Activated CD8-positive, alpha-beta memory T cell treated with anti-CD3 and anti-CD28 coated beads, Interleukin-2, amount 50 U/mL, for 24 hours (primary cell): ENCODE measurements around the gene MCF2L.
A peak's percentile ranks its signal among the peaks of the same experiment; 100 is the strongest.
"Not testable (repeated sequence)": the region's sequence is repeated elsewhere in the genome, so short reads cannot be mapped to it uniquely, and the experiment has no call there.

Experiments
- DNase-seq: peaks from one replicate; pipeline ENCODE4 v3.0.0-alpha.2; 2020; ENCODE audit errors: extremely low read depth

MCF2L gene

DNA sequence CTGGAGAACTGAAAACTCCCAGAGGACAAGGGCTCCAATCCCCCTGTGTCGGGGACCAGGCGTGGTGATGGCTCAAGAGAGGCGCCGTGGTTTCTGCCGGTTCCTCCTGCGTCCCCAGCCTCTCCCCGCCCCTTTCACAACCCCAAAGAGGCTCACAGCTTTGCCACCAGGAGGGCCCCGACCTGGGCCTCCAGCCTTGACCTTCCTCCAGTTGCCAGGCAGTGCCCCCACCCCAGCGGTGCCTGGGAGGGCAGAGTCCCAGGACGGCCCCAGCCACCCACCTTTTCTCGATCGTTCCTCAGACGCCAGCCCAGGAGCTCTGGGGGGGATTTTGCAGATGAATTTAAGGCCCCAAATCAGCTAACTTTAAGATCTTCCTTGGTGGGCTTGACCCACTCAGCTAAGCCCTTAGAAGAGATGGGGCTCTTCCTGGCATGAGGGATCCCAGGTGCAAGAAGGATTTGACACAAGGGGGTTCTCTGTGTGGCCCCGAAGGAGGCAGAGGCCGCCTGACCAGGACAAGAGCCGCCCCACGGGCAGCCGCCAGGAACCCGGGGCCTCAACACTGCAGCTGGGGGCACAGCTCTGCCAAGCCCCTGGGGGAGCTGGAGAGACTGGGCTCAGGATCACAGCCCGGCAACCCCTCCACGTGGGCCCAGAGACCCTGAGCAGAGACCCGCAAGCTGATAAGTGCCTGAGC lies 47.0 kb downstream of the MCF2L start:
- DNase-seq, result no peak

GRCh38 chr13:113016526-113017295 lies 47.7 kb downstream of the MCF2L start:
- DNase-seq, result no peak

DNA sequence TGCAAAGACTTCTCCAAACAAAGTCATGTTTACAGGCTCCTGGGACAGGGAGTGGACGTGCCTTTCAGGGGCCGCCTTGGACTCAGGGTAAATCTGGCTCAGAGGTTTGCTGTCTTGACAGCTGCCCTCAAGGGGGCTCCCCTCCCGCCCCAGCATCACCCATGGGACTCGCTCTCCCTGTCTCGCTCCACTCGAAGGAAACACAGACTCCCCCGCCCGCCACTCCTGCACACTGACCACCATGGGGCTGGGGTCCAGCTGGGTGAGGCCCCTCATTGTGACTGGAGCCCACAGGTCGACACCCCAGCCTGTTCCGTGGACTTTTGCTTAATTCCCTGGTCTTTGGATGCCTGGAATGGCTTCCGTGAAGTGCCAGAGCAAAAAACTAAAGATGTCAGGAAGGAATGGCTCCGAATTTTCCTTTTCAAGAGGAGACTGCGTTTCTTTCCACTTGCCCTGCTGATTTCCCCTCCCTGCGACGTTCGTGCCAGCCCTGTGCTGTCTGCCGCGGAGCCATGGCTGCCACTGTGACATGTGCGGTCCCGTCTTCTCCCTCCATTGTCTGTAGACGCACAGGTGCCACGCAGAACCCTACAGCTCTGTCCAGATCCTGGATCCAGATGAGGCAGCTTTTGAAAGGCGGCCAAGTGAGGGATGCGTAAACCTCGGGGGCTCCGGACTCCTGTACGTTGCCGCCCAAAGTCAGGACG lies 48.6 kb downstream of the MCF2L start:
- DNase-seq, result no peak

GRCh38 chr13:113018676-113019465 lies 49.9 kb downstream of the MCF2L start:
- no peak for DNase-seq

DNA sequence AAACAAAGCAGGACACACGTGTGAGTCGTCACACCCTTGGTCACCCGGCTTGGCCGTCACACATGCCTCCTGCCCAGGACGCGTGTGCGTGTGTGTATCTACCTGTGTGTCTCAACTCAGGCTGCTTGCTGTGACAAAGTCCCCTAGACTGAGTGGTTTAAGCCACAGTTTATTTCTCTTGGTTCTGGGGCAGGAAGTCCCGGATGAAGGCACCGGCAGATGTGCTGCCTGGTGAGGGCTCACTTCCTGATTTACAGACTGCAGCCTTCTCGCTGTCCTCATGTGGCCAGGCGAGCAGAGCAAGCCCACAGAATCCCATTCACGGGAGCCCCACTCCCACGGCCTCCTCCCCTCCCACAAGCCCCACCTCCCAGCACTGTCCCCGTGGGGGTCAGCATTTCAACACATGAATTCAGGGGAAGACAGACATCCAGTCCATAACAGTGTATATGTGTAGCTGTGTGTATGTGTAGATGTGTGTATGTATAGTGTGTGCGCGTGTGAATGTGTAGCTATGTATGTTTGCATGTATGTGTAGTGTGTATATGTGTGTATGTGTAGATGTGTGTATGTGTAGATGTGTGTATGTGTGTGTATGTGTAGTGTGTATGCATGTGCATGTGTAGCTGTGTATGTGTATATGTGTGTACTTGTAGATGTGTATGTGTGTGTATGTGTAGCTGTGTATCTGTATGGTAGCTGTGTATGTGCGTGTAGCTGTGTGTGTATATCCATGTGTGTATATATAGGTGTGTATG lies 51.5 kb downstream of the MCF2L start:
- no peak for DNase-seq

GRCh38 chr13:113021391-113021790 lies 52.4 kb downstream of the MCF2L start:
- no peak for DNase-seq

DNA sequence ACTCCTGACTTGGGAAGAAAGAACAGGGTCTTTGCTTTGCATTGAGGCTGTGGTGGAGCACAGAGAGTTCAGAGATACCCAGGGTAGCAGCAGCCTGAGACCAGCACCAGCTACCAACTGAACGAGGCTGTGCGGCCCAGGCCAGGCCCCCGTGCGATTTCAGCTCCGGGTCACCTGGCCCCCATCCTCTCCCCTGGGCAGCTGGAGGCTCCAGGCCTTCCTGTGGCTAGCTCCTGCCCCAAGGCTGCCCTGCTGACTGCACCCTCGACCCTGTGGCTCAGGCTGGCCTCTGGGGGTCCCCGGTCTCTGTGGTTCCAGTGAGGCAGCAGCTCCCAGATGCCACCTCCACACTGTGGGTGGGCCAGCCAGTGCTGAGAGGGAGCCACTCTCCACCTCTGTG lies 52.8 kb downstream of the MCF2L start:
- DNase-seq, result no peak

- DNase-seq, result no peak
Measured at GRCh38 chr13:113022391-113022744, 53.4 kb downstream of the MCF2L start.

- DNase-seq, result no peak
Measured at GRCh38 chr13:113022745-113023574, 53.9 kb downstream of the MCF2L start.

GRCh38 chr13:113023694-113024430 lies 54.8 kb downstream of the MCF2L start:
- no peak for DNase-seq

DNA sequence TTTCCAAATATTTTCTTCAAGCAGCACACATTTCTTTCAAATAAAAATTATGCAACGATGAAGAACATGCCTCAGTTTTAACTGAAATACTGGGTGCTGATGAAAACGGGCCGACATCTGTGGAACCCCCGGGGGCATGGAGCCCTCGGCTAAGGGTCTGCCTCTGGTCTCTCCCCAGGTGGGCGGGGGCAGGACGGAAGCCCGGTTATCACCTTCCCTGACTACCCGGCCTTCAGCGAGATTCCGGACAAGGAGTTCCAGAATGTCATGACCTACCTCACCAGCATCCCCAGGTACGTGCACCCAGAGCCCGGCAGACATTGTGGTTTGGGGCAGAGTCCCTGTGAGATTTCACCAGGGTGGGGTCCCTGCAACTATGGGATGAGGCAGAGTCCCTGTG lies 55.5 kb downstream of the MCF2L start:
- DNase-seq, result no peak

GRCh38 chr13:113026391-113026910 lies 57.4 kb downstream of the MCF2L start:
- DNase-seq, result no peak

GRCh38 chr13:113027095-113027494 lies 58.1 kb downstream of the MCF2L start:
- no peak for DNase-seq

GRCh38 chr13:113027566-113027965 lies 58.6 kb downstream of the MCF2L start:
- no peak for DNase-seq

DNA sequence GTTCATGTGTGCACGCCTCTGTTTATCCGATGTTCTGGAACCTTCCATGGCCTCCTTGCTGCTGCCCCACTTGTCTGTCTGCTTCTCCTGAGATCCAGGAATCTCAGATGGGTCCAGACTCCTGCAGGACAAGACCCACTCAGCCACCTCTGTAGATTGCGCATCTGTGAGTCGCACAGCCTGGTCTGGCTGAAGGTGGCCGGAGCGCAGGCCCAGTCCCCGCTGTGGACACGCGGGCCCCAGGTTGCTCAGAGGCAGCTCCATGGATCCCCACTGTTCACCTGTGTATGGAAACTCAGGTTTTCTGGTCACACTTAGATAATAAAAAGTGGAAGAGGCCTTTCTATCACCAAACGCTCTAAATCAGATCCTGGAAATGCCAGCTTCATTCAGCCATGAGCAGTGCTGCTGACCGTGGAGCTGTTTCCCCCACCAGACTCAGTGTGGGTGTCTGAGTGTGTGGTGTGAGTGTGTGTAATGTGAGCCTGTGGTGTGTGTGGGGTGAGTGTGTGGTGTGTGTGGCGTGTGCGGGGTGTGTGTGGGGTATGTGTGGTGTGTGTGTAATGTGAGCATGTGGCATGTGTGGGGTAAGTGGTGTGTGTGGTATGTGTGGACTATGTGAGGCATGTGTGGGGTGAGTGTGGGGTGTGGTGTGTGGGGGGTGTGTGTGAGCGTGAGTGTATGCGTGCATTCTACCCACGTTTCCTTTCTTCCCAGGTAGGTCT lies 59.5 kb downstream of the MCF2L start:
- no peak for DNase-seq

- no peak for DNase-seq
Measured at GRCh38 chr13:113029061-113029445, 60.0 kb downstream of the MCF2L start.

GRCh38 chr13:113029487-113030258 lies 60.7 kb downstream of the MCF2L start:
- peak; percentile 13 for DNase-seq

GRCh38 chr13:113030259-113030640 lies 61.2 kb downstream of the MCF2L start:
- DNase-seq, result not testable (repeated sequence)
